T-cell (primary cell): ENCODE data around the gene PATJ. TPM values are rescaled to one million over a fixed set of nuclear protein-coding genes. Genes with fewer than 3 reads are reported as not detected.
A peak's percentile ranks its signal among the peaks of the same experiment; 100 is the strongest.

ENCODE experiments used
- ATAC-seq, 4 experiments: fragments of 200-7000 bp in 3 of 4; fragments of 150-1000 bp in 1 of 4; cut with Tn5 transposase; replicated peaks in 1 of 4; 1 replicate in 3 of 4; 2 replicates in 1 of 4; pipeline ENCODE4 v1.10.0; 2021; ENCODE audit warnings: moderate library complexity in 3 of 4, mild to moderate bottlenecking in 2 of 4, moderate number of reproducible peaks in 1 of 4
- CTCF ChIA-PET, 2 donors: fragments of 300-600 bp; sonication (Branson Sonifier 250); formaldehyde crosslinking; loops; one replicate each; lab custom pipeline; 2022; ENCODE audit warnings: antibody characterized with exemption in 2 of 2; lab: Charles Lee
- POLR2A ChIA-PET, 2 donors: fragments of 300-600 bp; sonication (Branson Sonifier 250); formaldehyde crosslinking; loops; one replicate each; lab custom pipeline; 2022; ENCODE audit warnings: antibody characterized with exemption in 2 of 2; lab: Charles Lee
- DNase-seq, 35 experiments: peaks; one replicate each; pipeline versions ENCODE4 v3.0.0 to v3.0.0-alpha.2; 2013 to 2023
- H3K27ac ChIP-seq: one replicate; pipeline ENCODE4 v1.5.1; 2013; ENCODE audit warnings: low read length
- H3K27me3 ChIP-seq, 2 experiments: replicated peaks in 1 of 2; 1 replicate in 1 of 2; 2 replicates in 1 of 2; pipeline versions ENCODE4 v1.6.1 to v1.7.0; 2013; ENCODE audit warnings: low read length in 1 of 2, mixed read lengths in 1 of 2; ENCODE audit not compliant: control insufficient read depth in 2 of 2, insufficient read depth in 2 of 2; ENCODE audit errors: extremely low read depth in 1 of 2
- H3K36me3 ChIP-seq, 2 donors: 1 replicate in 1 of 2; 2 replicates in 1 of 2; pipeline versions ENCODE4 v1.6.1 to v1.7.0; 2013; ENCODE audit warnings: low read length in 1 of 2; ENCODE audit not compliant: control insufficient read depth in 2 of 2, insufficient read depth in 1 of 2; ENCODE audit errors: extremely low read depth in 1 of 2
- H3K4me1 ChIP-seq, 2 experiments: 1 replicate in 1 of 2; 2 replicates in 1 of 2; pipeline versions ENCODE4 v1.6.1 to v1.7.0; 2013; ENCODE audit warnings: low read length in 2 of 2, mixed read lengths in 1 of 2; ENCODE audit not compliant: insufficient read depth in 2 of 2, control insufficient read depth in 1 of 2; ENCODE audit errors: extremely low read depth in 1 of 2
- H3K4me3 ChIP-seq, 2 donors: 1 replicate in 1 of 2; 2 replicates in 1 of 2; pipeline versions ENCODE4 v1.5.1 to v1.7.0; 2013; ENCODE audit warnings: mild to moderate bottlenecking in 2 of 2, low read length in 1 of 2, moderate library complexity in 1 of 2; ENCODE audit not compliant: control insufficient read depth in 1 of 2; ENCODE audit errors: extremely low read depth in 1 of 2
- H3K9me3 ChIP-seq: 2 replicates; pipeline ENCODE4 v1.7.0; 2013
- H3K27ac Mint-ChIP-seq, 2 donors: one replicate each; pipeline ENCODE4 v1.8.0; 2020 to 2021; ENCODE audit warnings: mild to moderate bottlenecking in 2 of 2, mixed read lengths in 2 of 2
- H3K27me3 Mint-ChIP-seq, 2 donors: one replicate each; pipeline ENCODE4 v1.8.0; 2021 to 2022; ENCODE audit warnings: mixed read lengths in 2 of 2
- H3K36me3 Mint-ChIP-seq: one replicate; pipeline ENCODE4 v1.8.0; 2021; ENCODE audit warnings: mixed read lengths
- H3K4me1 Mint-ChIP-seq, 3 donors: one replicate each; pipeline ENCODE4 v1.8.0; 2020 to 2022; ENCODE audit warnings: mixed read lengths in 3 of 3, mild to moderate bottlenecking in 1 of 3
- H3K4me3 Mint-ChIP-seq, 3 donors: one replicate each; pipeline ENCODE4 v1.8.0; 2020 to 2022; ENCODE audit warnings: mild to moderate bottlenecking in 3 of 3, mixed read lengths in 3 of 3, moderate library complexity in 3 of 3
- H3K9me3 Mint-ChIP-seq, 3 donors: one replicate each; pipeline ENCODE4 v1.8.0; 2020 to 2022; ENCODE audit warnings: mixed read lengths in 3 of 3
- WGBS: methylation state at CpG from one replicate; pipeline ENCODE4 v1.1.5; 2013; ENCODE audit warnings: missing lambda C conversion rate; ENCODE audit not compliant: insufficient coverage; 5-methylcytosine and 5-hydroxymethylcytosine counted together
- total RNA-seq, 35 experiments: library from RNA in 6 of 35; stranded (reverse) in 6 of 35; fragments of 120-200 nt in 1 of 35; gene quantifications; one replicate each; pipeline versions ENCODE4 v1.2.1 to v1.2.4 and lab custom pipeline; 2013 to 2026

Gene PATJ
- total RNA-seq, 5 donors from 2014 or later (not counting 1 experiment from before 2014, with no cell fraction given) = 31.3 to 65.3 (median 35.7) TPM

GRCh38 chr1:62113507-62113906 lies 371.2 kb downstream of the PATJ start:
- Histone ChIP-seq H3K9me3 (no peaks in the 10 kb centered on the region), H3K36me3 (peaks cover 0 to 3% of the 10 kb centered on the region in 2 donors), H3K4me1 (no peaks in the 10 kb centered on the region), H3K4me3 (no peak overlapping the region), H3K27ac (no peak overlapping the region), H3K27me3 (no peaks in the 10 kb centered on the region)
- CTCF ChIA-PET = interaction anchor here in 1 of 2 donors (0.5 to 0.6 kb wide), 2 partner anchors 36 to 77 kb away, joined by 4 read pairs; no protein-coding TSS in a partner anchor
- POLR2A ChIA-PET = no interaction called here
- no peaks in the 10 kb centered on the region for H3K4me1 Mint-ChIP-seq
- DNase-seq (no peak), ATAC-seq (no peak)
- no peaks in the 10 kb centered on the region for H3K27me3 Mint-ChIP-seq
- H3K9me3 Mint-ChIP-seq = no peaks in the 10 kb centered on the region
- no peak overlapping the region for H3K4me3 Mint-ChIP-seq
- H3K27ac Mint-ChIP-seq = no peak overlapping the region
- peaks cover 52% of the 10 kb centered on the region for H3K36me3 Mint-ChIP-seq

- H3K4me1 ChIP-seq = no peaks in the 10 kb centered on the region
- H3K36me3 Mint-ChIP-seq = peaks cover 47% of the 10 kb centered on the region
- H3K4me3 Mint-ChIP-seq = no peak overlapping the region
- DNase-seq (no peak), ATAC-seq (no peak)
- H3K27ac Mint-ChIP-seq = no peak overlapping the region
- peaks cover 0 to 3% of the 10 kb centered on the region in 2 donors for H3K36me3 ChIP-seq
- no CpG with 5 or more reads among the region's 6 CpGs for WGBS
- no peak overlapping the region for H3K4me3 ChIP-seq
- CTCF ChIA-PET = interaction anchor here in 1 of 2 donors (0.7 kb wide), 1 partner anchor 15 kb away, joined by 3 read pairs; no protein-coding TSS in a partner anchor
- no peaks in the 10 kb centered on the region for H3K27me3 Mint-ChIP-seq
- H3K27ac ChIP-seq = no peak overlapping the region
- no peaks in the 10 kb centered on the region for H3K27me3 ChIP-seq
- no peaks in the 10 kb centered on the region for H3K9me3 Mint-ChIP-seq
- POLR2A ChIA-PET = no interaction called here
- H3K9me3 ChIP-seq = no peaks in the 10 kb centered on the region
- no peaks in the 10 kb centered on the region for H3K4me1 Mint-ChIP-seq
Observed at GRCh38 chr1:62117018-62117750, 374.9 kb downstream of the PATJ start.

GRCh38 chr1:62126579-62127290 lies 384.5 kb downstream of the PATJ start:
- no peaks in the 10 kb centered on the region for H3K4me1 ChIP-seq
- H3K27me3 ChIP-seq = no peaks in the 10 kb centered on the region
- no peak for ATAC-seq
- Mint-ChIP-seq H3K27me3 (no peaks in the 10 kb centered on the region), H3K9me3 (no peaks in the 10 kb centered on the region), H3K36me3 (peaks cover 26% of the 10 kb centered on the region), H3K4me3 (no peak overlapping the region), H3K4me1 (no peaks in the 10 kb centered on the region), H3K27ac (no peak overlapping the region)
- ChIA-PET POLR2A (no interaction called here), CTCF (interaction anchor here in 1 of 2 donors (0.6 kb wide), 1 partner anchor 77 kb away, joined by 3 read pairs; no protein-coding TSS in a partner anchor)
- DNase-seq = no peak
- no peaks in the 10 kb centered on the region for H3K9me3 ChIP-seq
- WGBS = no CpG with 5 or more reads among the region's 5 CpGs
- H3K36me3 ChIP-seq = peaks cover 0 to 9% of the 10 kb centered on the region in 2 donors
- no peak overlapping the region for H3K4me3 ChIP-seq
- H3K27ac ChIP-seq = no peak overlapping the region

GRCh38 chr1:62128745-62129144 lies 386.5 kb downstream of the PATJ start:
- Histone ChIP-seq H3K4me1 (no peaks in the 10 kb centered on the region), H3K4me3 (no peak overlapping the region), H3K27me3 (no peaks in the 10 kb centered on the region), H3K27ac (no peak overlapping the region), H3K36me3 (peaks cover 0 to 9% of the 10 kb centered on the region in 2 donors), H3K9me3 (no peaks in the 10 kb centered on the region)
- CTCF ChIA-PET = interaction anchor here in 1 of 2 donors (0.7 kb wide), 1 partner anchor 44 kb away, joined by 3 read pairs; no protein-coding TSS in a partner anchor
- 98% methylated on average over 9 of the region's 14 CpGs for WGBS
- H3K4me3 Mint-ChIP-seq = no peak overlapping the region
- no peaks in the 10 kb centered on the region for H3K4me1 Mint-ChIP-seq
- H3K27me3 Mint-ChIP-seq = no peaks in the 10 kb centered on the region
- no peak for ATAC-seq
- H3K36me3 Mint-ChIP-seq = peaks cover 31% of the 10 kb centered on the region
- no peaks in the 10 kb centered on the region for H3K9me3 Mint-ChIP-seq
- no peak overlapping the region for H3K27ac Mint-ChIP-seq
- no peak for DNase-seq
- POLR2A ChIA-PET = no interaction called here

GRCh38 chr1:62131093-62131725 lies 388.9 kb downstream of the PATJ start:
- DNase-seq (peak in 9 of 35 experiments; percentile 1 to 42 (median 5)), ATAC-seq (peak; percentile 40 to 71 (median 55))
- Histone ChIP-seq H3K27me3 (no peaks in the 10 kb centered on the region), H3K4me3 (no peak overlapping the region), H3K36me3 (peaks cover 0 to 9% of the 10 kb centered on the region in 2 donors), H3K9me3 (no peaks in the 10 kb centered on the region), H3K27ac (no peak overlapping the region), H3K4me1 (no peaks in the 10 kb centered on the region)
- no peaks in the 10 kb centered on the region for H3K27me3 Mint-ChIP-seq
- no peaks in the 10 kb centered on the region for H3K9me3 Mint-ChIP-seq
- WGBS = 63% methylated on average over 2 of the region's 6 CpGs
- H3K36me3 Mint-ChIP-seq = peaks cover 26% of the 10 kb centered on the region
- no peak overlapping the region for H3K4me3 Mint-ChIP-seq
- H3K27ac Mint-ChIP-seq = no peak overlapping the region
- ChIA-PET POLR2A (no interaction called here), CTCF (interaction anchor here (0.5 to 1.2 kb wide), 10 partner anchors 13 to 710 kb away, joined by 3 to 5 read pairs (median 3); no protein-coding TSS in a partner anchor)
- H3K4me1 Mint-ChIP-seq = no peaks in the 10 kb centered on the region

GRCh38 chr1:62138029-62138428 lies 395.7 kb downstream of the PATJ start:
- no peaks in the 10 kb centered on the region for H3K4me1 ChIP-seq
- H3K27ac ChIP-seq = no peak overlapping the region
- no peak for DNase-seq
- Mint-ChIP-seq H3K27ac (no peak overlapping the region), H3K36me3 (peaks cover 12% of the 10 kb centered on the region), H3K4me1 (no peaks in the 10 kb centered on the region), H3K4me3 (no peak overlapping the region), H3K9me3 (no peaks in the 10 kb centered on the region), H3K27me3 (no peaks in the 10 kb centered on the region)
- no peaks in the 10 kb centered on the region for H3K9me3 ChIP-seq
- no peaks in the 10 kb centered on the region for H3K27me3 ChIP-seq
- H3K4me3 ChIP-seq = no peak overlapping the region
- POLR2A ChIA-PET = no interaction called here
- ATAC-seq = no peak
- no CpG with 5 or more reads among the region's 3 CpGs for WGBS
- peaks cover 2 to 3% of the 10 kb centered on the region in 2 donors for H3K36me3 ChIP-seq
- CTCF ChIA-PET = no interaction called here
